HCT116 (cell line): ENCODE measurements around the gene SLCO2A1. TPM values are rescaled to one million over a fixed set of nuclear protein-coding genes. Genes with fewer than 3 reads are reported as not detected.

Experiments
- ATAC-seq: fragments of 200-7000 bp; cut with Tn5 transposase; 2 replicates; pipeline ENCODE4 v1.9.1; 2020; ENCODE audit warnings: mild to moderate bottlenecking, moderate library complexity
- BruUV-seq: library from RNA; stranded (reverse); fragments of 400-500 nt; replicated peaks from 2 replicates; lab custom pipeline; 2021; lab: Mats Ljungman, UMichigan
- CTCF ChIA-PET: fragments of 300-600 bp; sonication (Branson Sonifier 250); formaldehyde crosslinking; loops from one replicate; lab custom pipeline; 2021; ENCODE audit warnings: antibody characterized with exemption; lab: Charles Lee
- POLR2A ChIA-PET: fragments of 300-600, 350-600 bp; sonication (Branson Sonifier 250); formaldehyde crosslinking; loops from one replicate; lab custom pipeline; 2021; ENCODE audit warnings: antibody characterized with exemption; lab: Charles Lee
- RAD21 ChIA-PET, 2 experiments: fragments of 300-600 bp; sonication (Branson Sonifier 250); formaldehyde crosslinking; loops; one replicate each; lab custom pipeline; 2023; ENCODE audit warnings: low total read pairs in 2 of 2; ENCODE audit not compliant: uncharacterized antibody in 2 of 2, unreplicated experiment in 2 of 2, low non-redundant PET in 1 of 2; lab: Charles Lee
- DNase-seq: peaks from one replicate; pipeline ENCODE4 v3.0.0-alpha.2; 2010; ENCODE audit warnings: low read depth, low spot score
- H2AFZ ChIP-seq: fragments of 200-600 bp; shearing (Covaris generic), sonication (generic); 2 replicates; pipeline ENCODE4 v1.6.1; 2017; ENCODE audit warnings: low read depth, mixed run types, mixed read lengths, antibody characterized with exemption, low read length; ENCODE audit not compliant: poor library complexity, severe bottlenecking
- H3K27ac ChIP-seq: 2 replicates; pipeline ENCODE4 v1.5.1; 2012; ENCODE audit warnings: low read depth, low read length
- H3K27me3 ChIP-seq: fragments of 200-600 bp; sonication (generic); 2 replicates; pipeline ENCODE4 v1.6.1; 2016; ENCODE audit warnings: mixed run types, low read length, mixed read lengths; ENCODE audit not compliant: insufficient read depth
- H3K36me3 ChIP-seq, 2 experiments: fragments of 200-500 bp in 1 of 2; fragments of 200-600 bp in 1 of 2; sonication (Bioruptor generic) in 1 of 2; sonication (generic) in 1 of 2; 2 replicates each; pipeline versions ENCODE4 v1.5.1 to v1.6.1; 2014 to 2016; ENCODE audit warnings: low read length in 2 of 2, inconsistent platforms in 1 of 2, mixed read lengths in 1 of 2, mixed run types in 1 of 2; ENCODE audit not compliant: insufficient read depth in 2 of 2, control insufficient read depth in 1 of 2
- H3K4me1 ChIP-seq, 2 experiments: fragments of 200-600 bp in 1 of 2; sonication (generic) in 1 of 2; 2 replicates each; pipeline versions ENCODE4 v1.5.1 to v1.6.1; 2012 to 2017; ENCODE audit warnings: low read length in 2 of 2, inconsistent platforms in 1 of 2, mild to moderate bottlenecking in 1 of 2, mixed read lengths in 1 of 2, mixed run types in 1 of 2, moderate library complexity in 1 of 2; ENCODE audit not compliant: insufficient read depth in 2 of 2, control insufficient read depth in 1 of 2
- H3K4me2 ChIP-seq: fragments of 200-600 bp; sonication (generic); 2 replicates; pipeline ENCODE4 v1.6.1; 2017; ENCODE audit warnings: mixed run types, low read length, mixed read lengths
- H3K4me3 ChIP-seq, 2 experiments: fragments of 200-600 bp in 1 of 2; sonication (generic) in 1 of 2; replicated peaks in 1 of 2; 2 replicates each; pipeline ENCODE4 v1.5.1; 2011 to 2016; ENCODE audit warnings: low read length in 2 of 2, control low read depth in 1 of 2, low read depth in 1 of 2, mild to moderate bottlenecking in 1 of 2, mixed read lengths in 1 of 2, mixed run types in 1 of 2
- H3K79me2 ChIP-seq: fragments of 200-600 bp; sonication (generic); 2 replicates; pipeline ENCODE4 v1.6.1; 2017; ENCODE audit warnings: mild to moderate bottlenecking, mixed run types, low read length, moderate library complexity, mixed read lengths; ENCODE audit not compliant: insufficient read depth
- H3K9ac ChIP-seq: fragments of 200-600 bp; sonication (generic); 2 replicates; pipeline ENCODE4 v1.6.1; 2016; ENCODE audit warnings: low read length, mixed read lengths
- H3K9me2 ChIP-seq: fragments of 200-600 bp; sonication (generic), shearing (Covaris generic); 2 replicates; pipeline ENCODE4 v1.6.1; 2017; ENCODE audit warnings: mixed run types, mild to moderate bottlenecking, moderate library complexity; ENCODE audit not compliant: insufficient read depth
- H3K9me3 ChIP-seq, 2 experiments: fragments of 200-500 bp in 1 of 2; fragments of 200-600 bp in 1 of 2; sonication (Bioruptor generic) in 1 of 2; sonication (generic) in 1 of 2; 2 replicates each; pipeline ENCODE4 v1.6.1; 2014 to 2017; ENCODE audit warnings: low read length in 2 of 2, mixed read lengths in 2 of 2, inconsistent platforms in 1 of 2, low read depth in 1 of 2, mild to moderate bottlenecking in 1 of 2, mixed run types in 1 of 2, moderate library complexity in 1 of 2; ENCODE audit not compliant: control insufficient read depth in 1 of 2, insufficient read depth in 1 of 2
- H4K20me1 ChIP-seq: fragments of 200-600 bp; sonication (generic), shearing (Covaris generic); 2 replicates; pipeline ENCODE4 v1.6.1; 2017; ENCODE audit warnings: mixed run types, mild to moderate bottlenecking, moderate library complexity; ENCODE audit not compliant: insufficient read depth
- CBX3 ChIP-seq: IDR thresholded peaks from 2 replicates; pipeline ENCODE4 v1.6.1; 2012; ENCODE audit warnings: low read depth
- CTCF ChIP-seq, 3 experiments: fragments of 200-600 bp in 1 of 3; sonication (generic) in 1 of 3; IDR thresholded peaks in 2 of 3; conservative IDR thresholded peaks in 1 of 3; 2 replicates each; pipeline ENCODE4 v1.5.1; 2012 to 2017; ENCODE audit warnings: low read depth in 2 of 3, low read length in 2 of 3, antibody characterized with exemption in 1 of 3, borderline replicate concordance in 1 of 3, control low read depth in 1 of 3, mild to moderate bottlenecking in 1 of 3, mixed read lengths in 1 of 3, mixed run types in 1 of 3, moderate library complexity in 1 of 3; ENCODE audit not compliant: insufficient read depth in 1 of 3
- EZH2phosphoT487 ChIP-seq: fragments of 200-600 bp; IDR thresholded peaks from 2 replicates; pipeline ENCODE4 v1.6.1; 2018; ENCODE audit warnings: antibody characterized with exemption, borderline replicate concordance
- MAX ChIP-seq: IDR thresholded peaks from 2 replicates; pipeline ENCODE4 v1.6.1; 2012
- POLR2A ChIP-seq: IDR thresholded peaks from 2 replicates; pipeline ENCODE4 v1.7.0; 2011; ENCODE audit warnings: borderline replicate concordance; ENCODE audit not compliant: insufficient read depth, insufficient read length; ENCODE audit errors: extremely low read depth
- REST ChIP-seq: IDR thresholded peaks from 2 replicates; pipeline ENCODE4 v1.6.1; 2012; ENCODE audit warnings: low read depth
- SIN3A ChIP-seq: IDR thresholded peaks from 2 replicates; pipeline ENCODE4 v1.6.1; 2012; ENCODE audit warnings: low read depth
- intact Hi-C: fragments of 100-400 bp; cut with micrococcal nuclease; formaldehyde crosslinking; loops from 2 replicates; pipeline ENCODE4 v1.10.0; 2022
- total RNA-seq: library from RNA; stranded (reverse); gene quantifications from one replicate; pipeline ENCODE4 v1.2.1, GENCODE V29; 2021; ENCODE audit not compliant: unreplicated experiment
- TF ChIP-seq, protein P1 (sequence below): IDR thresholded peaks from 2 replicates; pipeline ENCODE4 v1.6.1; 2011; ENCODE audit warnings: mild to moderate bottlenecking, low read length, moderate library complexity; ENCODE audit not compliant: insufficient replicate concordance; ENCODE audit errors: extremely low read depth

The SLCO2A1 gene
- total RNA-seq, 1 experiment from 2014 or later = 0.52 TPM

GRCh38 chr3:133934996-133935842 is 94.5 kb downstream of the SLCO2A1 start:
- Histone ChIP-seq H3K4me1 (no peaks in the 10 kb centered on the region), H3K36me3 (no peaks in the 10 kb centered on the region), H3K9me2 (no peaks in the 10 kb centered on the region), H3K9me3 (no peaks in the 10 kb centered on the region), H4K20me1 (no peaks in the 10 kb centered on the region), H3K27me3 (peaks cover 31% of the 10 kb centered on the region), H2AFZ (no peak overlapping the region), H3K4me3 (no peak overlapping the region), H3K4me2 (no peak overlapping the region), H3K27ac (no peak overlapping the region), H3K79me2 (no peaks in the 10 kb centered on the region), H3K9ac (no peak overlapping the region)
- ChIA-PET CTCF (no interaction called here), POLR2A (no interaction called here), RAD21 (interaction anchor here in 1 of 2 experiments (0.6 kb wide), 1 partner anchor 327 kb away, joined by 3 read pairs; no protein-coding TSS in a partner anchor)
- no peak for DNase-seq
- intact Hi-C loops = loop anchor here (5.0 kb wide), 1 partner anchor 537 kb away; no protein-coding TSS in a partner anchor
- no peak for ATAC-seq
- no TSS peak for BruUV-seq
- TF ChIP-seq SIN3A (no peak), CBX3 (no peak), POLR2A (no peak), EZH2phosphoT487 (no peak), CTCF (IDR thresholded peaks at IDR 0.05 in 2 of 3, conservative IDR thresholded peaks at IDR 0.05 in 1 of 3; ENCODE audit: borderline replicate concordance in 1 of 3, insufficient read depth in 1 of 3, low read depth in 2 of 3, low read length in 2 of 3) (no peak), REST (no peak), MAX (no peak)
- TF ChIP-seq, protein P1, sequence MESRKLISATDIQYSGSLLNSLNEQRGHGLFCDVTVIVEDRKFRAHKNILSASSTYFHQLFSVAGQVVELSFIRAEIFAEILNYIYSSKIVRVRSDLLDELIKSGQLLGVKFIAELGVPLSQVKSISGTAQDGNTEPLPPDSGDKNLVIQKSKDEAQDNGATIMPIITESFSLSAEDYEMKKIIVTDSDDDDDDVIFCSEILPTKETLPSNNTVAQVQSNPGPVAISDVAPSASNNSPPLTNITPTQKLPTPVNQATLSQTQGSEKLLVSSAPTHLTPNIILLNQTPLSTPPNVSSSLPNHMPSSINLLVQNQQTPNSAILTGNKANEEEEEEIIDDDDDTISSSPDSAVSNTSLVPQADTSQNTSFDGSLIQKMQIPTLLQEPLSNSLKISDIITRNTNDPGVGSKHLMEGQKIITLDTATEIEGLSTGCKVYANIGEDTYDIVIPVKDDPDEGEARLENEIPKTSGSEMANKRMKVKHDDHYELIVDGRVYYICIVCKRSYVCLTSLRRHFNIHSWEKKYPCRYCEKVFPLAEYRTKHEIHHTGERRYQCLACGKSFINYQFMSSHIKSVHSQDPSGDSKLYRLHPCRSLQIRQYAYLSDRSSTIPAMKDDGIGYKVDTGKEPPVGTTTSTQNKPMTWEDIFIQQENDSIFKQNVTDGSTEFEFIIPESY = no peak
